HepG2 (cell line): ENCODE measurements around the gene DDRGK1. TPM values are rescaled to one million over a fixed set of nuclear protein-coding genes. Genes with fewer than 3 reads are reported as not detected.

Source experiments
- ATAC-seq: fragments of 200-7000 bp; cut with Tn5 transposase; 3 replicates; pipeline ENCODE4 v1.9.1; 2020; ENCODE audit warnings: mild to moderate bottlenecking, moderate library complexity
- BruUV-seq: library from RNA; stranded (reverse); fragments of 400-500 nt; replicated peaks from 2 replicates; lab custom pipeline; 2021; lab: Mats Ljungman, UMichigan
- CTCF ChIA-PET: fragments of 300-600 bp; formaldehyde crosslinking; extraction: SDS; loops from one replicate; lab custom pipeline; 2021; ENCODE audit warnings: low total read pairs, inconsistent platforms, low intra/inter-chr PET ratio; lab: Yijun Ruan, JAX
- POLR2A ChIA-PET: fragments of 350-600 bp; sonication (Branson Sonifier 250); formaldehyde crosslinking; loops from one replicate; lab custom pipeline; 2020; ENCODE audit warnings: antibody characterized with exemption, inconsistent platforms; lab: Yijun Ruan, JAX
- DNase-seq: peaks from one replicate; pipeline ENCODE4 v3.0.0-alpha.2; 2015; ENCODE audit warnings: low spot score
- FAIRE-seq: peaks from 3 replicates; lab custom pipeline; 2011; peaks lifted over from hg19 to GRCh38; lab: Jason Lieb, UNC
- H2AFZ ChIP-seq: one replicate; pipeline ENCODE4 v1.6.1; 2011; ENCODE audit warnings: low read length, inconsistent platforms
- H3K27ac ChIP-seq: fragments of 300-600 bp; 3 replicates; pipeline ENCODE4 v1.8.0; 2011; ENCODE audit warnings: mixed run types, mild to moderate bottlenecking, mixed read lengths, low read length, inconsistent platforms; ENCODE audit not compliant: insufficient read depth; ENCODE audit errors: extremely low read length
- H3K27me3 ChIP-seq, 2 experiments: fragments of 200-600 bp in 1 of 2; 2 replicates in 1 of 2; 3 replicates in 1 of 2; pipeline versions ENCODE4 v1.6.0 to v1.8.0; 2011; ENCODE audit warnings: low read length in 2 of 2, mild to moderate bottlenecking in 2 of 2, moderate library complexity in 2 of 2, inconsistent platforms in 1 of 2; ENCODE audit not compliant: insufficient read depth in 2 of 2, control insufficient read depth in 1 of 2
- H3K36me3 ChIP-seq, 2 experiments: fragments of 200-600 bp in 1 of 2; replicated peaks in 1 of 2; 2 replicates in 1 of 2; 3 replicates in 1 of 2; pipeline versions ENCODE4 v1.5.1 to v1.8.0; 2011; ENCODE audit warnings: low read length in 2 of 2, inconsistent platforms in 1 of 2; ENCODE audit not compliant: insufficient read depth in 2 of 2, control insufficient read depth in 1 of 2
- H3K4me1 ChIP-seq: 2 replicates; pipeline ENCODE4 v1.5.1; 2012; ENCODE audit warnings: low read length, inconsistent platforms; ENCODE audit not compliant: insufficient read depth
- H3K4me2 ChIP-seq: 2 replicates; pipeline ENCODE4 v1.6.0; 2011; ENCODE audit warnings: low read depth, low read length, inconsistent platforms
- H3K4me3 ChIP-seq, 3 experiments: fragments of 200-600 bp in 1 of 3; sonication (generic), shearing (Covaris generic) in 1 of 3; replicated peaks in 1 of 3; 2 replicates each; pipeline ENCODE4 v1.5.1; 2011 to 2016; ENCODE audit warnings: low read length in 3 of 3, inconsistent platforms in 2 of 3, low read depth in 2 of 3, mild to moderate bottlenecking in 2 of 3, control low read depth in 1 of 3, mixed read lengths in 1 of 3; ENCODE audit not compliant: insufficient read depth in 1 of 3
- H3K79me2 ChIP-seq: one replicate; pipeline ENCODE4 v1.6.1; 2011; ENCODE audit warnings: low read length, inconsistent platforms; ENCODE audit not compliant: insufficient read depth
- H3K9ac ChIP-seq: 2 replicates; pipeline ENCODE4 v1.6.0; 2011; ENCODE audit warnings: mild to moderate bottlenecking, low read depth, low read length, inconsistent platforms; ENCODE audit not compliant: insufficient read depth
- H3K9me3 ChIP-seq: 2 replicates; pipeline ENCODE4 v1.5.1; 2012; ENCODE audit warnings: mild to moderate bottlenecking, low read length
- H4K20me1 ChIP-seq: 2 replicates; pipeline ENCODE4 v1.6.0; 2011; ENCODE audit warnings: inconsistent platforms, mild to moderate bottlenecking, low read length, moderate library complexity; ENCODE audit not compliant: insufficient read depth
- ATAD3A ChIP-seq: sonication (generic); formaldehyde crosslinking; IDR thresholded peaks from 2 replicates; pipeline ENCODE4 v1.4.0; 2020; ENCODE audit warnings: missing genetic modification reagents
- ATF5 ChIP-seq: sonication (generic); formaldehyde crosslinking; IDR thresholded peaks from 2 replicates; pipeline ENCODE4 v1.4.0; 2020; ENCODE audit warnings: mild to moderate bottlenecking, low read depth, missing genetic modification reagents
- CEBPB ChIP-seq: IDR thresholded peaks from 2 replicates; pipeline ENCODE4 v1.6.1; 2011; ENCODE audit warnings: low read depth, low read length, improper control_type of control experiment, borderline replicate concordance
- CHCHD3 ChIP-seq: sonication (generic); formaldehyde crosslinking; IDR thresholded peaks from 2 replicates; pipeline ENCODE4 v1.8.0; 2022; ENCODE audit warnings: mild to moderate bottlenecking, missing genetic modification reagents, moderate library complexity
- HNF4A ChIP-seq: sonication (generic); formaldehyde crosslinking; IDR thresholded peaks from 2 replicates; pipeline ENCODE4 v1.4.0; 2020; ENCODE audit warnings: missing genetic modification reagents
- KDM5A ChIP-seq: fragments of 200-600 bp; sonication (generic); IDR thresholded peaks from 2 replicates; pipeline ENCODE4 v1.7.0; 2018; ENCODE audit warnings: antibody characterized with exemption, mild to moderate bottlenecking, low read length, borderline replicate concordance
- NRL ChIP-seq: sonication (generic); formaldehyde crosslinking; IDR thresholded peaks from 2 replicates; pipeline ENCODE4 v1.5.0; 2020; ENCODE audit warnings: missing genetic modification reagents, mild to moderate bottlenecking, moderate library complexity, borderline replicate concordance
- REXO4 ChIP-seq: sonication (generic); formaldehyde crosslinking; IDR thresholded peaks from 2 replicates; pipeline ENCODE4 v1.8.0; 2022; ENCODE audit warnings: missing genetic modification reagents, mild to moderate bottlenecking, borderline replicate concordance
- RORA ChIP-seq: sonication (generic); formaldehyde crosslinking; IDR thresholded peaks from 2 replicates; pipeline ENCODE4 v1.5.0; 2020; ENCODE audit warnings: mild to moderate bottlenecking, missing genetic modification reagents, moderate library complexity
- SATB2 ChIP-seq: sonication (generic); formaldehyde crosslinking; IDR thresholded peaks from 2 replicates; pipeline ENCODE4 v1.5.0; 2020; ENCODE audit warnings: missing genetic modification reagents
- SNRNP70 ChIP-seq: fragments of 200-400 bp; formaldehyde crosslinking; IDR thresholded peaks from 2 replicates; pipeline ENCODE4 v1.6.1; 2017; ENCODE audit warnings: mild to moderate bottlenecking, low read depth, low read length, moderate library complexity
- TBX2 ChIP-seq: sonication (generic); formaldehyde crosslinking; IDR thresholded peaks from 2 replicates; pipeline ENCODE4 v1.5.0; 2020; ENCODE audit warnings: missing genetic modification reagents, mild to moderate bottlenecking, borderline replicate concordance
- ZNF451 ChIP-seq: sonication (generic); formaldehyde crosslinking; IDR thresholded peaks from 2 replicates; pipeline ENCODE4 v1.5.0; 2020; ENCODE audit warnings: mild to moderate bottlenecking, missing genetic modification reagents
- ZNF563 ChIP-seq: sonication (generic); formaldehyde crosslinking; IDR thresholded peaks from 2 replicates; pipeline ENCODE4 v1.8.0; 2022; ENCODE audit warnings: mild to moderate bottlenecking, moderate library complexity, missing genetic modification reagents
- ZNF577 ChIP-seq: sonication (generic); formaldehyde crosslinking; IDR thresholded peaks from 2 replicates; pipeline ENCODE4 v1.4.0; 2020; ENCODE audit warnings: mild to moderate bottlenecking, low read depth, missing genetic modification reagents, borderline replicate concordance
- ZSCAN31 ChIP-seq: sonication (generic); formaldehyde crosslinking; IDR thresholded peaks from 2 replicates; pipeline ENCODE4 v1.5.0; 2020; ENCODE audit warnings: low read depth, mild to moderate bottlenecking, missing genetic modification reagents
- WGBS: methylation state at CpG from one replicate; pipeline ENCODE4 v1.1.6; 2017; ENCODE audit warnings: low lambda C conversion rate; 5-methylcytosine and 5-hydroxymethylcytosine counted together
- in situ Hi-C: cut with HindIII; loops from 2 replicates; pipeline ENCODE4 v1.10.0; 2017; ENCODE audit warnings: low pct_unique_long_range_greater_than_20kb; ENCODE audit not compliant: extremely low pct_ligation_motif_present
- intact Hi-C: fragments of 100-400 bp; cut with micrococcal nuclease; formaldehyde crosslinking; loops from one replicate; pipeline ENCODE4 v1.10.0; 2022; ENCODE audit not compliant: unreplicated experiment
- polyA plus RNA-seq, 8 experiments: library from polyadenylated mRNA; depleted of rRNA in 3 of 8; stranded (reverse) in 7 of 8; unstranded in 1 of 8; fragments of >200 nt; fragmentation: Illumina TruSeq in 4 of 8; extraction: Trizol in 4 of 8; gene quantifications; 2 replicates each; pipeline versions ENCODE4 v1.2.1 to v1.2.3, GENCODE V29; 2011 to 2016; ENCODE audit warnings: low read depth in 4 of 8, missing spikeins in 1 of 8, mixed read lengths in 1 of 8; ENCODE audit not compliant: insufficient read depth in 1 of 8
- total RNA-seq, 5 experiments: library from RNA; depleted of rRNA; stranded (reverse); fragments of >200 nt; fragmentation: Illumina TruSeq; extraction: Trizol; gene quantifications; 2 replicates each; pipeline ENCODE4 v1.2.3, GENCODE V29; 2016; ENCODE audit warnings: low read depth in 1 of 5
- TF ChIP-seq, protein P1 (sequence below): sonication (generic); formaldehyde crosslinking; IDR thresholded peaks from 2 replicates; pipeline ENCODE4 v1.8.1; 2023; ENCODE audit warnings: mild to moderate bottlenecking, missing genetic modification reagents, borderline replicate concordance
- TF ChIP-seq, protein P2 (sequence below): sonication (generic); formaldehyde crosslinking; IDR thresholded peaks from 2 replicates; pipeline ENCODE4 v1.9.0; 2021; ENCODE audit warnings: missing genetic modification reagents, borderline replicate concordance

Gene DDRGK1
- total and polyA plus RNA-seq, 2 of the 13 experiments (the other 11 are each of a cell fraction or from before 2014, with no cell fraction given): 96.7 to 149 TPM

DNA sequence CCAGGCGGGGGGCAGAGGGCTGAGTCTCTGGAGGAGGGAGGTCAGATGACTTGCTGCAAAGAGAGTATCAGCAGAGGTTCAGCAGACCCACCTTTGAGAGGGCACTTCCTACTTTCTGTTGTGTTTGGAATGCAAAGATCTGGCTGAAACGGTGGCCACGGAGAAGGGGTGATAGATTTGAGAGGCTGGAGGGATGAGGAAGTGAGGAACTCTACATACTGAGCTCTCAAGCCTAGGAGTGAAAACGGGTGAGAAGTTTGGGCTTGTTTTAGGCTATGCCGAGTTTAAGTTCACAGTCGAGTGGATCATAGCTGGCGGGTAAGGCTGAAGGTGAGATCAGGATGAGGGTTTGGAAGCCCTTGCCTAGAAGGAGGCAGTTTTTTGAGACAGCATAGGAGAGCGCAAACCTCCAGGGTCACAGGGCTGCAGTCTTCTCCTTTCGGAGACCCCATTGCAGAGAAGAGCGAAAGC lies 4.3 kb upstream of the DDRGK1 start (continued):
- TF ChIP-seq CEBPB (no peak), REXO4 (CRISPR knock-in tag) (no peak), ZNF563 (CRISPR knock-in tag) (0 out of 2 replicates have a peak, but pooled peaks have one; percentile 4), ZSCAN31 (CRISPR knock-in tag) (no peak), KDM5A (no peak), RORA (no peak)
- TF ChIP-seq, protein P1, sequence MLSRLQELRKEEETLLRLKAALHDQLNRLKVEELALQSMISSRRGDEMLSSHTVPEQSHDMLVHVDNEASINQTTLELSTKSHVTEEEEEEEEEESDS: no peak

DNA sequence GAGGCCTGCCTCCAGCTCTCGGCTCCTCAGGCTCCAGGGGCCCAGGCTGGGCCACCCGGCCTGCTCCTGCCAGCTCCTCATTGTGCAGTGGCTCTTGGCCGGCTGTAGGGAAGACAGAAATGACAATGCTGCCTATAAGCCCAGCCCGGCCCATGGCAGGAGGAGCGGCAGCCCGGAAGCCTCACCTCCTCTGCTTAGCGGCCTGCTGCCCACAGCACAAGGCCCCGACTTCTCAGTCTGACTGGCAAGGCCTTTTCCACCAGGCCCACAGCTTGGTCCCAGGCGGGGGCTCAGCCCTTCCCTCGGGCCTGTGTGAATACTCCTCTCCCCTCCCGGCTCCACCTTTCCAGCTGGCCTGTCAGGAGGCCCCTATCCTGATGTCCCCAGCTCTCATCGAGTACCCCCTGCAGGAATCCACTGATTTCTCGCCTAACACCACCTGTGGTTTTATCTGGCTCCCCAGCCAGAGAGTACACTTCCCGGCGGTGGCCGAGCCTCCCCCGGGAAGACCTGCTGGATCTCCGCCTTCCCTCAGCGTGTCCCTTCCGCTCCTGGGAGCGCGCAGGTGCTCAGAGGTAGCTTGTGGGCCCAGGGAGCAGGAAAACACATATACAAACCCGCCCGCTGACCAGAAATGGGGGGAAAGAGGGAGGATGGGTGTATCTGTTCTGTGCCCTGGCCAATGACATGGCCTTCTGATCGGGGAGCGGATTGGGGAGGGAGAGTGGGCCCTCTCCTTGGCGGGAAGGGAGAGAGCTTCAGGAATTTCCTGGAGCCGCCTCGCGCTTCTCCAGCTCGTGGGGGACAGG lies 963 bp downstream of the DDRGK1 start:
- no peak overlapping the region for H2AFZ ChIP-seq
- intact Hi-C loops: loop anchor here (1.0 kb wide), 3 partner anchors 30 to 85 kb away; partner anchors contain the start of gene LZTS3
- CTCF ChIA-PET: no interaction called here
- POLR2A ChIA-PET: interaction anchor here (0.8 to 2.8 kb wide), 17 partner anchors 10 to 331 kb away, joined by 3 to 15 read pairs (median 4); partner anchors contain the start of genes FASTKD5, LZTS3 and UBOX5
- FAIRE-seq (no peak), ATAC-seq (peak; percentile 50), DNase-seq (peak; percentile 50)
- H3K36me3 ChIP-seq: peaks cover 22 to 31% of the 10 kb centered on the region in 2 experiments
- H3K27ac ChIP-seq: peak overlapping the region; percentile 87
- peaks cover 30% of the 10 kb centered on the region for H3K79me2 ChIP-seq
- peak overlapping the region; percentile 91 for H3K9ac ChIP-seq
- no peaks in the 10 kb centered on the region for H3K9me3 ChIP-seq
- no TSS peak for BruUV-seq
- H3K27me3 ChIP-seq: peaks cover 0 to under 1% of the 10 kb centered on the region in 2 experiments; a peak in 1 of 5 replicates
- H3K4me2 ChIP-seq: peak overlapping the region; percentile 89
- peaks cover 34% of the 10 kb centered on the region for H3K4me1 ChIP-seq
- peak overlapping the region; percentile 76 to 98 (median 81) for H3K4me3 ChIP-seq
- 2% methylated on average over 31 of the region's 31 CpGs for WGBS
- H4K20me1 ChIP-seq: peaks cover 4% of the 10 kb centered on the region; the same call in 1 of the 2 replicates
- in situ Hi-C loops: no loop called here
- TF ChIP-seq, protein P2, sequence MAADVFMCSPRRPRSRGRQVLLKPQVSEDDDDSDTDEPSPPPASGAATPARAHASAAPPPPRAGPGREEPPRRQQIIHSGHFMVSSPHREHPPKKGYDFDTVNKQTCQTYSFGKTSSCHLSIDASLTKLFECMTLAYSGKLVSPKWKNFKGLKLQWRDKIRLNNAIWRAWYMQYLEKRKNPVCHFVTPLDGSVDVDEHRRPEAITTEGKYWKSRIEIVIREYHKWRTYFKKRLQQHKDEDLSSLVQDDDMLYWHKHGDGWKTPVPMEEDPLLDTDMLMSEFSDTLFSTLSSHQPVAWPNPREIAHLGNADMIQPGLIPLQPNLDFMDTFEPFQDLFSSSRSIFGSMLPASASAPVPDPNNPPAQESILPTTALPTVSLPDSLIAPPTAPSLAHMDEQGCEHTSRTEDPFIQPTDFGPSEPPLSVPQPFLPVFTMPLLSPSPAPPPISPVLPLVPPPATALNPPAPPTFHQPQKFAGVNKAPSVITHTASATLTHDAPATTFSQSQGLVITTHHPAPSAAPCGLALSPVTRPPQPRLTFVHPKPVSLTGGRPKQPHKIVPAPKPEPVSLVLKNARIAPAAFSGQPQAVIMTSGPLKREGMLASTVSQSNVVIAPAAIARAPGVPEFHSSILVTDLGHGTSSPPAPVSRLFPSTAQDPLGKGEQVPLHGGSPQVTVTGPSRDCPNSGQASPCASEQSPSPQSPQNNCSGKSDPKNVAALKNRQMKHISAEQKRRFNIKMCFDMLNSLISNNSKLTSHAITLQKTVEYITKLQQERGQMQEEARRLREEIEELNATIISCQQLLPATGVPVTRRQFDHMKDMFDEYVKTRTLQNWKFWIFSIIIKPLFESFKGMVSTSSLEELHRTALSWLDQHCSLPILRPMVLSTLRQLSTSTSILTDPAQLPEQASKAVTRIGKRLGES: no peak
- peak; percentile 57; the same call in 1 of the 2 replicates for TF ChIP-seq TBX2
- no peak for TF ChIP-seq ZNF451 (CRISPR knock-in tag)
- TF ChIP-seq ZNF577 (CRISPR knock-in tag): no peak
- no peak for TF ChIP-seq SNRNP70
- TF ChIP-seq CHCHD3 (CRISPR knock-in tag): 0 out of 2 replicates have a peak, but pooled peaks have one; percentile 27
- 0 out of 2 replicates have a peak, but pooled peaks have one; percentile 24 for TF ChIP-seq ATF5 (CRISPR knock-in tag)
- peak; percentile 57 for TF ChIP-seq NRL (CRISPR knock-in tag)
- TF ChIP-seq HNF4A: no peak
- 0 out of 2 replicates have a peak, but pooled peaks have one; percentile 52 for TF ChIP-seq SATB2
- no peak for TF ChIP-seq ATAD3A (CRISPR knock-in tag)
